GM12891 (cell line): ENCODE measurements around the gene FYTTD1.

Source experiments
- PAX5 ChIP-seq: IDR thresholded peaks from 2 replicates; pipeline ENCODE4 v1.6.1; 2011; ENCODE audit warnings: low read length, moderate library complexity, mild to moderate bottlenecking; ENCODE audit not compliant: insufficient read depth, severe bottlenecking
- POLR2A ChIP-seq: IDR thresholded peaks from 2 replicates; pipeline ENCODE4 v1.6.1; 2011; ENCODE audit warnings: low read depth, low read length, control low read depth
- POLR2AphosphoS5 ChIP-seq: IDR thresholded peaks from 2 replicates; pipeline ENCODE4 v1.6.1; 2011; ENCODE audit warnings: low read depth, low read length, control low read depth
- TAF1 ChIP-seq: IDR thresholded peaks from 2 replicates; pipeline ENCODE4 v1.6.1; 2011; ENCODE audit warnings: low read depth, low read length, control low read depth

DNA sequence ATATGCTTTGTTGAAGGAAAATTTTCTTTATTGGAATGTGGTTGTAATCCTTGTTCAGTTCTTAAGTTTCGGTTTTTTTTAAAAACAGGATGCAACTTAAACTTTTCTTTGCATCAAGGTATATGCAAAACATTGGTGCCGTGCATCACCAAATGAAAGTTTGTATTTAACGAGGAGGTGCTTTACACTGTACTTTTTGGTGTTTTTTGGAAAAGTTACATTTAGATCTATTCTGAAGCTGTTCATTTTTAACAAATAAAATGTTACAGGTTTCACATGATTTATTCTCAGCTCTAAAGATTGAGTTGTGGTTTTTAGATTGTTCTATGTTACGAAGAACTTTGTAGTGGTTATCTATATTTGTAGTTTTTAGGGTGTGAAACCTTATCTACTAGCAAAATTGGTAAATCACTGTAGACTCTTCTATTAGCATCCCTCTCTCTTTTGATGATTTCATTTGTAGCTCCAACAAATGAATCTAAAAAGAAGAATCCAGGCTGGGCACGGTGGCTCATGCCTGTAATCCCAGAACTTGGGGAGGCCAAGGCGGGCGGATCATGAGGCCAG lies 34.4 kb downstream of the FYTTD1 start:
- TF ChIP-seq TAF1 (no peak), POLR2AphosphoS5 (no peak), POLR2A (no peak), PAX5 (no peak)
